Superior temporal gyrus (tissue), 1 donor: ENCODE measurements around the gene ZBTB7C.

ENCODE experiments used
- DNase-seq: peaks from one replicate; pipeline ENCODE4 v3.0.0-alpha.2; 2016; ENCODE audit errors: extremely low spot score

ZBTB7C gene

DNA sequence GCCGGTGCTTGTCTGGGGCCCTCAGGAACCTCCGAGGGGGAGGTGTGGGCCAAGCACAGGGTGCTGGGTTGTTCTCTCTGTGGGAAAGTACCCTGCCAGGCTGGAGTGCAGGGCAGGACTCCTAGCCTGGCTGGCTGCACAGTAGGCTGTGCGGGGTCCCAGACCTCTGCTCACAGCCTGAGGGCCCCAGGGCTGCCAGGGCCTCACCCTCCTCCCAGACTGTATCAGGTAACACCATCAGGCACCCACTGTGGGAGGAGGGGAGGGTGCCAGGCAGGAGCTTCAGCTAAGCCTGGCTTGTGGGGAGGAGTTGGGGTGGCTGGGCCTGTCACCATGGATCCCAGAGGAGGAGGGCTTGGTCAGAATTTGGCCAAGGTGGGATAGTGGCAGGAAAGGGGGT, 266.8 kb downstream of the ZBTB7C start:
- no peak for DNase-seq

DNA sequence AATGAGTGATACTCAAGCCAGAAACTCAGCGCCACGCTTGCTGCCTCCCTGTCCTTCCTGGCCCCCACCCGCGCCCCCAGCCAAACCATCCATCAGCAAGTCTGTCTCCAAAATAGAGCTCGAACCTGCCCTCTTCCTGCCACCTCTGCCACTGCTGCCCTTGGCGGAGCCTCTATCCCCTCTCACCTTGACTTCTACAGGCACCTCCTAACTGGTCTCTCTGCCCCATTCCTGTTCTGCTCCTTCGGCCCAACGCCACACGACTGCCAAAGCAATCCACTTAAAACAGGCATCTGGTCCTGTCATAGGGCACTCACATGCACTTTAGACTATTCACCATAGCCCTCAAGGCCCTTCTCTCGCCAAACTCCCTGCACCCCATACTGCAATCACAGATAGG, 268.5 kb downstream of the ZBTB7C start:
- DNase-seq = no peak

DNA sequence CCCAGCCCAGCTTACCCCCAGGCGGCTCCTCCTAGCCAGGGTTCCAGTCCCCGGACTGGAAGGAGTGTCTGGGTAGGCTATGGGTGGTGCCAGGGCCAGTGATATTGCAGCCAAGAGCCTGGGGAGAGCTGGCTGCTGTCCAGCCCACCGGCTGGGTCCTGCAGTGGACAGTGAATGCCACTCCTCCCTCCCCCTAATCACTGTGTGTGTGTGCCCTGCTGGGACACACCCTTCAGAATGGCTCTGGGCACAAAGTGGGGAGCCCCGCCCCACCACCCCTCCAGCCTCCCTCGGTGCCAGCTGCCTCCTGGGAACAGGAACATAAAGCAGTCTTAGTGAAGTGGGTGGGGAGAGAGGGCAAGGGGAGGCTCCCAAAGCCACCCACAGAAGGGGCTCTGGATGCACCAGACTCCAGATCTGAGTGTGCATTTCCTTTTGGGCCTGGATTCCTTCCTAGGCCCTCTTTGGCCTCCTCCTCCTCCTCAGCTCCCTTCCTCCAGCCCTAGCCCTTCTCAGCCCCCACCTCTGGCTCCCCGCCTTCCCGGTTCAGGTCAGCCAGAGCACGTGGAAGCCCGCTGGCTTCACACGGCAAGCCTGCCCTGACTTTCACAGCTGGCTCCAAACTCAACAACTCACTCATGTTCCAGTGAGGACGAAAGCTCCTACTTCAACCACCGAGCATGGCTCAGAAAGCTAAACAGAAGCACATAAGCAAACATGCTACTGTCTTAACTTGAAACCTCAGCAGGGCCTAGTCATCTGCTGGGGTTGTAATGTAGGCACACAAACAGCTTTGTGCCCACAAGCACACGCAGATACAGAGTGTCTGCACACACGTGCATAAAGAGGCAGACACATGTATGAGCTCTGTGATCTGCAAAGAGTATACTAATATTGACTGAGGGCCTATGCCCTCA, 269.5 kb downstream of the ZBTB7C start:
- DNase-seq = no peak

GRCh38 chr18:48138660-48139430, 270.3 kb downstream of the ZBTB7C start:
- DNase-seq = no peak

DNA sequence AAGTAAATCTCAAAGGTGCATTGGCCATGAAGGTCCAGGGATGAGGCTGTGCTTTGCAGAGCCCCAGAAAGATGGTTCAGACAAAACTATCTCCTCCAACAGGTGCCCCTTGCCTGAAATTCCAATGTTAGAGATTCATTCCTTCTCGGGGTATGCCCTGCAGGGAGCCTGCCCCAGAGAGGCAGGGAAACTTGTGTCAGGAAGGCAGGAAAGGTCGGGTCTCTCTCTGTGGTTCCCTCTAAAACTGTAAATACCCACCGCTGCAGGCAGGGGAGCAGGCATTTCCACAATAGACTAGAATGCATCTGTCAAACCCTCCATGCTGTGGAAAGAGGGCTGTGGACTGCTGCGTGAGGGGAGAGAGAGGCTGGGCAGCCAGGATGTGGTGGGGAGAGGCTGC, 271.0 kb downstream of the ZBTB7C start:
- no peak for DNase-seq

GRCh38 chr18:48137374-48138081, 271.7 kb downstream of the ZBTB7C start:
- no peak for DNase-seq

DNA sequence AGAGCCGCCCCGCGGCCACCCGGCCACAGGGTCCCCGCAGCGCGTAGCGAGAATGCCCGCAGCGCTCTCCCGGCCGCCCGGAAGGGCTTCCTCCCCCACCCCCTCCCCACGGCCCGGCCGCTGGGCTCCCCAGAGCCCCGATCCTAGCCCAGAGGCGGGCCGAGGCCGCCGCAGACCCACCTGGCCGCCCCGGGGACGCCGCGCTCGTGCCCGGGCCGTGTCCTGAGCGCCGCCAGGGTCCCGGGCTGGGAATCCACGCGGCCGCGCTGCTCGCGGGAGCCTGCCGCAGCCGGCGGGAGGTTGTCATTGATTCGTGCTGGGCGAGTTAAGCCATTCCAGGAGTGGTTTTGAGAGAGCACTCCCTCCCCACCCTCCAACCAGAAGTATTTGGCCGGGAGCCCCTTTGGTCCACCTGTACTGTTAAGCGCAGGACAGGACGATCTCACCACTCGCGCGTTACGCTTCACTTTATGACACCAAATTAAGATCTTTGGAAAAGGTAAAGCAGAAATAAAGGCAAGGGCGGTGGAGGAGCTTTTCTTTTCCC, 272.3 kb downstream of the ZBTB7C start:
- DNase-seq = no peak

GRCh38 chr18:48136051-48136826, 272.9 kb downstream of the ZBTB7C start:
- DNase-seq = no peak

DNA sequence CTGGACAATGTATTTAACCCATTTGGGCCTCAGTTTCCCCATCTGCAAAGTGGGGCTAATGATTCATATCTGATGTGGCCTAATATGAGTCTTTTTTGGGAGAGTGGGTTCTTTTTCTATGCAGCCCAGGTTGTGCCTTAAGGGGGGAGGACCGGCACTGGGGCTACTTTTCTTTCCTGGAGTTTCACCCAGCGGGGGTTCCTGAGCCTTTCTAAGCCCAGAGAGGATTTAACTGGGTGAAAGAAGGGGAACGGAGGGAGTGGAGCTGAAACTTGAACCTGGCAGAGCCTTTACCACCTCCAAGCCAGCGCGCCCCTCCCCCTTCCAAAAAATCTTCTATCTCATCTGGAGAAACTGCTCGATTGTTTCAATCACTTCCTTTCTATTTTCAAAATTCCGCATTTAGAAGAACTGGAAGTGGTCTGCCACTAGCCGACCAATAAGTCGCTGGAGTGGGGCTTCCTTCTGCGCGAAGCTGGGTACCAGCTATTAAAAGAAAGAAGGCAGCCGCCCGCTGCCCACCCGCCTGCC, 273.7 kb downstream of the ZBTB7C start:
- no peak for DNase-seq

GRCh38 chr18:48134609-48135008, 274.6 kb downstream of the ZBTB7C start:
- DNase-seq = no peak

GRCh38 chr18:48133671-48134251, 275.4 kb downstream of the ZBTB7C start:
- DNase-seq = no peak

DNA sequence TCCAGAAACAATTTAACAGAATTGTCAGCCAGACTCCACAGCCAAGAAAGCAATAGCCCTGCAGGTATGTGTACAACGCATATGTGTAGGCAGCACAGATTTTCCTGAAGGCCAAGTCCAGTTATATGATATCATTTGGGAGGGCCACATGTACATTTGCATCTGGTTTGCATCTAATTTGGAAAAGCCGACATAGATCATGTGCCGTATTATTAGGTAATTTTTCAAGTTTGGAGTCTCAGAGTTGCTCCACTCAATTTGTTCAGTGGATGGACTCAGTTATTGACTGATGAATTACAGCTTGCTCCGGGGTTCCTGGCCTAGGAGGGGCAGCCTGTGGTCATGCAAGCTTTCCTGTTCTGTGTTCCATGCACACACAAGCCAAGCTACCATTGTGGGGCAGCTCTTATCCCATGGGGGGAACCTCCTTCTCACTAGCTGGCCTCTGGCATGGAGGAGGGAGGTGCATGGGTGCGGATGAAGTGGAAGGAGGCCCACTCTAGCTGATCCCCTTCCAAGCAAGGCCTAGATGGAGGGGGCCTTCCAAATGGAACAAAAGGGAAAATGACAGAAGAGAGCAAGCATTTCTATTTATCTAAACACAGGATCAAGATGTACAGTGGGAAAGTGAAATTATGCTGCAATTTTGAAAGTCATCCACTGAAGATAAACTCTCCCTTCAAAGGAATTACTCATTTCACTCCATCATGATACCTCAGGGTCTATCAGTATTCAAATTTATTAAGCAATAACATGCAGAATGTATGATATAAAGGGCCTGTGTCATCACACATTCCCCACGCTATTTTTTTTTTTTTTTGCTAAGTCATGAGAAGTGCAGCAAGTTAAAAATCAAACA, 276.2 kb downstream of the ZBTB7C start:
- DNase-seq = no peak

GRCh38 chr18:48131042-48131441, 278.1 kb downstream of the ZBTB7C start:
- no peak for DNase-seq

DNA sequence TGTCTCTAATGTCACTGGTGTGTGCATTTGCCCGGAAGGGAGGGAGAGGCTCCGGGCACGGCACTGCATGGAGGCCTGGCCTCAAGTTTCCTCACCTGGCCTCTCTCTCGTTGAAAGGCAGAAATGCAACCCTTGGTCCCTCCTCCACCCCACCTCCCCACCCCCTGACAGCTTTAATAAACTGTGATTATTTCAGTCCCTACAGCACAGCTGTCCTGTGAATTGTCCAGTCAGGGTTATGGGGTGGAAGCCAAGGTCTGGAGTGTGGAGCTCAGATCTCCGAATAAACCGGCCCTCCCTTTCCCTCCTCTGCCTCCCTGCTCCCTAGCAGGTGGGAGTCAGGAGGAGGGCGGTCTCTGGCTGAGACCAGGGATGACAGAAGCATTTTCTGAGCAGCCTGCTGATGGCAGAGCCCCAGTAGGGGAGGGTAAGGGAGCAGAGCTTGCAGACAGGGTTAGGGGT, 279.5 kb downstream of the ZBTB7C start:
- DNase-seq = no peak

DNA sequence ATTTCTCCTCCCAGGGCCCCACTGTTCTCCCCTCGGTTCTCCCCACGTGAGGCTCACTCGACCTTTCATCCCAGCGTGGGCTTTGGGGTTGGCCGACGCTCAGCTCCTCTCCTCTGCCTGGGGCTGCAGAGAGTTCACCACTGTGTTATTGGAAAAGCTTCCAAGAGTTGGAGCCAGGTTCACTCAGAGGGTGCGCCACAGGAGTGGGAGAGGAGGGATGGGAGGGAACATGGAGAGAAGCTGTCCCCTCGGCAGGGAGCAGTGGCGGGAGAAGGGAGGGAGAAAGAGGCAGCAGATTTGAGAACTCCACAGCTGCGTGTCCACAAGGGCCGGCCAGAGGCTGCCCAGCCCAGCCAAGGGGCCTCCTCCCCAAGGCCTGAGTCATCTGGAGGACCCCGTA, 281.6 kb downstream of the ZBTB7C start:
- no peak for DNase-seq

DNA sequence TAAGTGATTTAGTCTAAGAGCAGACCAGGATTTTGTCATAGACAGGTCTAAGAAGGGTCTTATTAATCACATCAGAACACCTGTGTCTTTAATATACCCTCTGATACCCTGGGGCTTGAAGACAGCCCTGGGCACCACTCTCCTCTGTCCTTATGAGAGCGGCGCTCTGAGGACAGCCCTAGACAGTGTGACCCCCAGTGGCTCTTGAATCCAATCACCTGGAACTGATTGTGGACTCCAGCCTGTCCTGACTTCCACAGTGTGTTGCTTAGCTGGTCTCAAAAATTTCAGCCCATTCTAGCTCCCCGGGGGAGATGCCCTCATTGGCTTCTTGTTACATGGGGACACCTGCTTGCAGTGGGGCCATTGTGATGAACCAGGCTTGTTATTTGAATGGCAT, 282.9 kb downstream of the ZBTB7C start:
- DNase-seq = no peak

GRCh38 chr18:48125724-48126123, 283.5 kb downstream of the ZBTB7C start:
- no peak for DNase-seq

- DNase-seq = no peak
These were observed 284.1 kb downstream of the ZBTB7C start for GRCh38 chr18:48124857-48125626.

DNA sequence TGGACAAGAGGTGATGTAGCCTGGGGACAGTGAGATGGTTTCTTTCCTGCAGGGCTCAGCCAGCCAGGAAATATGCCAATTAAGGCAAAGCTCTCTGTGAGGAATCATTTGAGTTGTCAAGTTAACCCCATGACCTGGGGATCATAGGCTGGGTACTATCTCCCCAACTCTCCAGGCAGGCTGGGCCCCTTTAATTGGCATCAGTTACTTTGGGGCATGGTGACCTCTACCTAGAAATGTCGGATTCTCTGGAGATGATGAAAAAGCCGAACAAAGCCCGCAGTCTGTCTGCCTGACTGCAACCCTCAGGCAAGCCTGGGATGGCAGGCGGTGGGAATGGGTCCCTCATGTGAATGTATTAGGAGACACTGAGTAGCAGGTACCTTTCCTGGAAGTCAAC, 285.2 kb downstream of the ZBTB7C start:
- no peak for DNase-seq
